HFF-Myc (cell line): ENCODE data around the gene TIMM44.

Experiments used
- DNase-seq: peaks from one replicate; pipeline ENCODE4 v3.0.0-alpha.2; 2011; ENCODE audit warnings: low read depth; ENCODE audit errors: extremely low read depth
- H3K4me3 ChIP-seq: replicated peaks from 2 replicates; pipeline ENCODE4 v1.5.1; 2011; ENCODE audit warnings: low read depth, mild to moderate bottlenecking, control low read depth, low read length
- TF ChIP-seq, protein P1 (sequence below): IDR thresholded peaks from 2 replicates; pipeline ENCODE4 v1.5.1; 2012; ENCODE audit warnings: mild to moderate bottlenecking, low read depth, low read length, control low read depth; ENCODE audit errors: missing control alignments

Gene TIMM44

DNA sequence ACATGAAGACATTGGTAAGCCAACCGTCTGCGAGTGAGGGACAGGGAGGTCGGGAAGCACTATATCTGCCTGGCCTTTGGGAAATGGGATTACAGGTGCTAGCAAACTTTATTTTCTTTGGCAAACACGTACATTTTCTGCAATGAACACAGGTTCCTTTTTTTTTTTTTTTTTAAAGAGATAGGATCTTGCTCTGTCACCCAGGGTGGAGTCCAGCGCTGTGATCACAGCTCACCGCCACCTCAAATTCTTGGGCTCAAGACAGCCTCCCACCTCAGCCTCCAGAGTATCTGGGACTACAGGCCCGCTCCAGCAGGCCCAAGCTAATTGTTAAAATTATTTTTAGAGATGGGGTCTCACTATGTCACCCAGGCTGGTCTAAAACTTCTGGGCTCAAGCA lies 37.7 kb upstream of the TIMM44 start:
- no peak overlapping the region for H3K4me3 ChIP-seq

DNA sequence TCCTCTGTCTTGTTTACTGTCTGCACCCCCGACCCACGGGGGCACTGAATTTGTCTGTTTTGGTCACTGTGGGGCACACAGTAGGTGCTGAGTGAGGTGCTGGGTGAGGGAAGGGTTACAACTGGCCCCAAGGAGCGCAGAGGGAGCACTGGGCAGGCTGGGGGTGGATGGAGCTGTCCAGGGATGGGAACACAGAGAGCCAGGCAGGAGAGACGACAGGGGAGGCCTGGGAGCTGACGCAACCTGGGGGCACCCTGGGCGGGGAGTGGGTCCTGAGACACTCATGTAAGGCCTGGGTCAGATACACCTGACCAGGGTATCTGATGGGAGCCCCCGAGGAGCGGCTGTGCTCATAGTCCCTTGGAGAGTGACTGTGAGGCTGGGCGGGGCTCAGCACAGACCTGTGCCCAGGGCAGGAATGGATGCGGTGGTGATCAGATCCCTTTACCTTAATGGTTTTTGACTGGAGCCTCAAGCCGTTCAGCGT lies 37.2 kb upstream of the TIMM44 start:
- H3K4me3 ChIP-seq = no peak overlapping the region
- DNase-seq = no peak
- TF ChIP-seq, protein P1, sequence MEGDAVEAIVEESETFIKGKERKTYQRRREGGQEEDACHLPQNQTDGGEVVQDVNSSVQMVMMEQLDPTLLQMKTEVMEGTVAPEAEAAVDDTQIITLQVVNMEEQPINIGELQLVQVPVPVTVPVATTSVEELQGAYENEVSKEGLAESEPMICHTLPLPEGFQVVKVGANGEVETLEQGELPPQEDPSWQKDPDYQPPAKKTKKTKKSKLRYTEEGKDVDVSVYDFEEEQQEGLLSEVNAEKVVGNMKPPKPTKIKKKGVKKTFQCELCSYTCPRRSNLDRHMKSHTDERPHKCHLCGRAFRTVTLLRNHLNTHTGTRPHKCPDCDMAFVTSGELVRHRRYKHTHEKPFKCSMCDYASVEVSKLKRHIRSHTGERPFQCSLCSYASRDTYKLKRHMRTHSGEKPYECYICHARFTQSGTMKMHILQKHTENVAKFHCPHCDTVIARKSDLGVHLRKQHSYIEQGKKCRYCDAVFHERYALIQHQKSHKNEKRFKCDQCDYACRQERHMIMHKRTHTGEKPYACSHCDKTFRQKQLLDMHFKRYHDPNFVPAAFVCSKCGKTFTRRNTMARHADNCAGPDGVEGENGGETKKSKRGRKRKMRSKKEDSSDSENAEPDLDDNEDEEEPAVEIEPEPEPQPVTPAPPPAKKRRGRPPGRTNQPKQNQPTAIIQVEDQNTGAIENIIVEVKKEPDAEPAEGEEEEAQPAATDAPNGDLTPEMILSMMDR = no peak

More for the DNA sequence above, 37.7 kb upstream of the TIMM44 start:
- DNase-seq = no peak
- TF ChIP-seq, protein P1 = no peak

DNA sequence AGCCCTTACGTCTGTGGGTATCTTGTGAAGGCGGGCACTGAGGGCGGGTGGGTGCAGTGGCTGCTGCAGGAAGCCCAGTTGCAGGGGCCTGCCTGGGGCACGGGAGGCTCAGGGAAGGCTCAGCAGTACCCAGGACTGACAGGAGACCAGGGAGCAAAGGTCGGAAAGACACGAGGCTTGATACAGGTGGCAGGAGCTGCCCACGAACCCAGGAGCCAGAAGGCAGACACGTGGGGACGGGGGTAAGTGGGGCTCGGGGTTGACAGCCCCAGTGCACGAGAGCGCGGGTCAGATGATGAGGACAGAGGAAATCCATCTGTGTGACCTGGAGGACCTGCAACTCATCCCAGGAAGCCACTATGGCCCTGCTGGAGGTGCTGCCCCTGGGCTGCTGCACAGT lies 36.7 kb upstream of the TIMM44 start:
- no peak overlapping the region for H3K4me3 ChIP-seq
- no peak for DNase-seq

DNA sequence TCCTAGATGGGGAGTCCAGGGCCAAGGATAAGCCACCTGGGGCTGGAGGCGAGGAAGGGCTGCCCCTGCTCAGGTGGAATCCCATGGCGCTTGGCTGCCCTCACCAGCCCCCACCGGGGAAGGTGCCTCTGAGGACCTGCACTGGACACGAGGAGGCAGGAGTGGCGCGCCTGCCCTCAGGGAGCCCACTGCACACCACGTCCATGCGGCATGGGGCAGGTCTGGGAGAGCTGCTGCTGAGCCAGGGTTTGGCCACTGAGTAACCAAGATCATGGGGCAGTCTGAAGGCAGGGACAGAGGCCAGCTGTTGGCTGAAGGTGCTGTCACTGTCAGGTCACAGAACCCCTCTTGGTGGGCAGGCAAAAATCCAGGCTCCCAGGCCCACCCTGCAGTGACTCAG lies 36.1 kb upstream of the TIMM44 start:
- no peak for DNase-seq
- TF ChIP-seq, protein P1 = no peak

More for the DNA sequence above, 36.7 kb upstream of the TIMM44 start:
- TF ChIP-seq, protein P1 = no peak

DNA sequence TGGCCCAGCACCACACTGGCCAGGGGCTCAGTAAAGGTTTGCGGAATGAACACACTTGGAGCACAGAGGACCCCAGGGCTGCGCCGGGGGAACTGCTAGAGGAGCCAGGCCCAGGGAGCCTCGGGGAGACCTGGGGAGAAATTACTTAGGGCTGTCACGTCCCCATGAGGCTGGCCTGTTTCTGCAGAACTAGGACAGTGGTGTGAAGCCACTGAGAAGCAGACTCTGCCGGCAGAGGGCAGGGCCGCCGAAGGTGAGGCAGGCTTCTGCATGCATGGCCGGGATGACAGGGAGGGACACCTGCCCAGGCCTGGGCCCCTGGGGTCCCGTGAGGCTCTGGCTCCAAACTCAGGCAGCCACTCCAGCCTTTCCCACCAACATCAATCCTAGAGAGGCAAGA lies 35.5 kb upstream of the TIMM44 start:
- no peak for DNase-seq
- TF ChIP-seq, protein P1 = no peak
- no peak overlapping the region for H3K4me3 ChIP-seq

More for the DNA sequence above, 36.1 kb upstream of the TIMM44 start:
- no peak overlapping the region for H3K4me3 ChIP-seq

DNA sequence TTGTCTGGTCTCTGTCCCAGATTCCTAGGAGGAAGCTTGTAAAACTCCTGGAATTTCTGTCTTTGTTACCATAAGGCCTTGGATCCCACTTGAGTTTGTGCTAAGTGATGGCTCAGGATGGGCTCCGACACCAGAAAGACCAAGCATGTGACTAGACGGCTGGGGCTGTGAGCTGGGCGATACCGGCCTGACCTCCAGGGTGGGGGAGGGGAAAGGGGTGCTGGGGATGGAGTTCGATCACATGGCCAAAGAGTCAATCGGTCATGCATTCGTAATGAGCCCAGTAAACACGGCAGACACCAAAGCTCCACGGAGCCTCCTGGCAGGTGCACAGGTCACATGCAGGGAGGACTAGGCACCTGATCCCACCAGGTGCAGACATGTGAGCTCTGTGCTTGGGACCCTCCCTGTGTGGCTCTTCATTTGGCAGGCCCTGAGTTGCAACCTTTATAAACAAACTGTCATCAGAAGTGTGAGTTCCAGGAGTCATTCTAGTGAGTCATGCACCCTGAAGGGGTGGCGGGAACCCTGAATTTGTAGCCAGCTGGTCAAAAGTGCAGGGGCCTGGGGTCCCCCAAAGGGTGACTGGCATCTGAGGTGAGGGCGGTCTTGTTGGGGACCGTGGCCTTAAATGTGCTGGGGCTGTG lies 34.8 kb upstream of the TIMM44 start:
- no peak overlapping the region for H3K4me3 ChIP-seq
- DNase-seq = no peak
- TF ChIP-seq, protein P1 = no peak

DNA sequence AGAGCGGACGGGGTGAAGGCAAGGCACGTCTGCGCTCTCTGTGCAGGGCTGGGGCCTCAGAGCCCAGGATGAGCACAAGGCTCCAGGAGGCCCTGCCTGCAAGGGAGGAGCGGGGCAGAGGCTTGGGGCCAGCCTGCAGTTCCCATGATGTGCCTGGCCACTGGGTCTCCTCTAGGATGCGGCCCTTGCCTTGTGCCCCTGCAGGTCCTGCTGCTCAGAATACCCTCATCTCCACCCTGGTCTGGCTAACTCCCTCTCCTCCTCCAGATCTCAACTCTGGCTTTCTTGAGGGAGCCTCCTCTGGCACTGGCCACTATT lies 34.2 kb upstream of the TIMM44 start:
- no peak for DNase-seq
- no peak overlapping the region for H3K4me3 ChIP-seq
- TF ChIP-seq, protein P1 = no peak
